ENCODE data around the gene TEX264. TPM values are rescaled to one million over a fixed set of nuclear protein-coding genes. Genes with fewer than 3 reads are reported as not detected.

The TEX264 gene
- total and polyA plus RNA-seq, 2 of the 13 experiments (the other 11 are each of a cell fraction or from before 2014, with no cell fraction given), result 35.2 to 52.1 TPM

DNA sequence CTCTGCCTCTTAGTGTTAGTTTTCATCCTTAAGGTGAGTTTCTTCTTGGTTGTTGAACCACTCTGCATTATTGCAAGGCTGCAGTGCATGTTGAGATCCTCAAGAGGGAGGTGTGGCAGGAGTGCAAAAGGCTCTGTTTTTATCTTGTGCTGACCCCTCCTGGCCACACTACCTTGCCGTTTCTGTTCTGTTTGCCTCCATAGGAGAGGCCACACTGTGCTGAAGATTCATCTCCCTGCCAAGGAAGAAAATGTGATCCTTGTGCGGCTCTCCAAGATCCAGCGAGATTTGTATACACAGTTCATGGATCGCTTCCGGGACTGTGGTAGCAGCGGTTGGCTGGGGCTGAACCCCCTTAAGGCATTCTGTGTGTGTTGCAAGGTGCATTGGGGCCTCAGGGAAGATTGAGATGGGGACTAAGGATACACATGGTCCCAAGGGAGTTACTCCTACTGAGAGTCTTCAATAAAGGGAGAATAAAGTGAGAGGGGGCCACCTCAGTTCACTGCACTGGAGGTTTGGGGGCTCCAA, 33.0 kb upstream of the TEX264 start (continued):
- TF ChIP-seq MED8 (CRISPR knock-in tag; IDR thresholded peaks at IDR 0.05; ENCODE audit: insufficient replicate concordance) (no peak), ZNF414 (CRISPR knock-in tag; IDR thresholded peaks at IDR 0.05) (no peak), FOXA1 (IDR thresholded peaks at IDR 0.05) (no peak), FOXA1 (CRISPR knock-in tag; IDR thresholded peaks at IDR 0.05) (0 out of 2 replicates have a peak, but pooled peaks have one; percentile 10), IRF2 (CRISPR knock-in tag; IDR thresholded peaks at IDR 0.05) (peak; percentile 71; the same call in 1 of the 2 replicates), ZNF704 (CRISPR knock-in tag; IDR thresholded peaks at IDR 0.05; ENCODE audit: borderline replicate concordance) (no peak), SAP130 (CRISPR knock-in tag; IDR thresholded peaks at IDR 0.05; ENCODE audit: low read depth) (peak; percentile 54; the same call in 1 of the 2 replicates), ZNF746 (CRISPR knock-in tag; IDR thresholded peaks at IDR 0.05) (no peak), ZBED4 (CRISPR knock-in tag; IDR thresholded peaks at IDR 0.05; ENCODE audit: borderline replicate concordance) (no peak), ZNF615 (CRISPR knock-in tag; IDR thresholded peaks at IDR 0.05; ENCODE audit: borderline replicate concordance) (no peak), GTF3A (CRISPR knock-in tag; conservative IDR thresholded peaks at IDR 0.05) (no peak), NFE2 (CRISPR knock-in tag; IDR thresholded peaks at IDR 0.05) (no peak), ZNF572 (CRISPR knock-in tag; IDR thresholded peaks at IDR 0.05) (no peak), SALL1 (CRISPR knock-in tag; IDR thresholded peaks at IDR 0.05) (peak; percentile 41; the same call in 1 of the 2 replicates), ZNF737 (CRISPR knock-in tag; IDR thresholded peaks at IDR 0.05; ENCODE audit: borderline replicate concordance) (no peak), ZNF562 (CRISPR knock-in tag; IDR thresholded peaks at IDR 0.05; ENCODE audit: borderline replicate concordance) (no peak), BCL3 (CRISPR knock-in tag; IDR thresholded peaks at IDR 0.05) (0 out of 2 replicates have a peak, but pooled peaks have one; percentile 43), IKZF5 (CRISPR knock-in tag; IDR thresholded peaks at IDR 0.05) (0 out of 2 replicates have a peak, but pooled peaks have one; percentile 32)
- TF ChIP-seq, protein P1, sequence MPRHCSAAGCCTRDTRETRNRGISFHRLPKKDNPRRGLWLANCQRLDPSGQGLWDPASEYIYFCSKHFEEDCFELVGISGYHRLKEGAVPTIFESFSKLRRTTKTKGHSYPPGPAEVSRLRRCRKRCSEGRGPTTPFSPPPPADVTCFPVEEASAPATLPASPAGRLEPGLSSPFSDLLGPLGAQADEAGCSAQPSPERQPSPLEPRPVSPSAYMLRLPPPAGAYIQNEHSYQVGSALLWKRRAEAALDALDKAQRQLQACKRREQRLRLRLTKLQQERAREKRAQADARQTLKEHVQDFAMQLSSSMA (CRISPR knock-in tag; IDR thresholded peaks at IDR 0.05), result 0 out of 2 replicates have a peak, but pooled peaks have one; percentile 39
- TF ChIP-seq, protein P2, sequence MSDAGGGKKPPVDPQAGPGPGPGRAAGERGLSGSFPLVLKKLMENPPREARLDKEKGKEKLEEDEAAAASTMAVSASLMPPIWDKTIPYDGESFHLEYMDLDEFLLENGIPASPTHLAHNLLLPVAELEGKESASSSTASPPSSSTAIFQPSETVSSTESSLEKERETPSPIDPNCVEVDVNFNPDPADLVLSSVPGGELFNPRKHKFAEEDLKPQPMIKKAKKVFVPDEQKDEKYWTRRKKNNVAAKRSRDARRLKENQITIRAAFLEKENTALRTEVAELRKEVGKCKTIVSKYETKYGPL (CRISPR knock-in tag; IDR thresholded peaks at IDR 0.05), result no peak
